22Rv1 (cell line): ENCODE results near the gene DELE1.

Experiments
- H3K27ac ChIP-seq: fragments of 450-650 bp; 2 replicates; pipeline ENCODE4 v1.5.1; 2017
- ZFX ChIP-seq: fragments of 450-650 bp; IDR thresholded peaks from 2 replicates; pipeline ENCODE4 v1.6.1; 2017; ENCODE audit warnings: antibody characterized with exemption, borderline replicate concordance
- TF ChIP-seq, protein P1 (sequence below): fragments of 450-650 bp; IDR thresholded peaks from 2 replicates; pipeline ENCODE4 v1.5.1; 2017; ENCODE audit warnings: mild to moderate bottlenecking

Gene DELE1

DNA sequence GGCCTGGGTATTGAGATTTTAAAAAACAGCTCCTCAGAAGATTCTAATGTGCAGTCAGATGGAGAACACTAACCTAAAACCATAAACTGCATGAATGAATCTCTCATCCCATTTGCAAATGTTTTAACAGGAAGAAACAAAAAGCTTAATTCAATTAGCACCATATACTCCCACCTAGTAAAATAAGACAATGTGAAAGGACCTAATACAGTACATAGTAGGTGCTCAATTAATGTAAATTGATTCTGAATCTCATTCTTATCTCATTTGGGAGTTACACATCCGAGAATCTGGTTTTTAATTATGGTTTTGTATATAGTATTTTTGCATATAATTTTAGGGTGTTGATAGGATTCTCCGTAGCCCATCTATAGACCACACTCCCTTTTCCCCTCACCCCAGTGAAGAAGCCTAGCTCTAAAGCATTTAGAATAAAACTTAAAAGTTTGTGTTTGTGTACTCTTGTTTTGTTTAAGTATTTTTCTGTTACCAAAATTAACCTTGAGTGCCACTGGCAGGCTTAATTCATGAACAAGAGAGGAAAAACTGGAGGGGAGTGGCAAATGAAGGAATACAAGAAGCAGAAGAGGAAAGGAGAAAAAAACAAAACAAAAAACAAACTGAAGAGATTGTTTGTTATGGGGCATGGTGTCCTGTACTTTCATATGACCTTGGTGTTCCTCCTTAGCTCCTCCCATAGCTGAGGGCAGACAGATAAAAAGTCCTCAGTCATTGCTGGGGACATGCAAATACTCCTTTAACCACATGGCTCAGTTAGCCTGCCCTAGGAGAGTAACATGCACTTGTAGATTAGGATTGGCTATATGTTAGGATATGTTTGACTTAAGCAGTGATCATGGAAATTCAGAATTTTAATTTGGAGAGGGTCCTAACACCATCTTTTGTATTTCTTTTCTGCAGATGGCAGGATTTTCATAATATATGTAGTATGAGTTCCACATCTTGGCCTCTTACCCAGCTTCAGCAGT lies 46.4 kb downstream of the DELE1 start:
- no peak for TF ChIP-seq ZFX
- TF ChIP-seq, protein P1, sequence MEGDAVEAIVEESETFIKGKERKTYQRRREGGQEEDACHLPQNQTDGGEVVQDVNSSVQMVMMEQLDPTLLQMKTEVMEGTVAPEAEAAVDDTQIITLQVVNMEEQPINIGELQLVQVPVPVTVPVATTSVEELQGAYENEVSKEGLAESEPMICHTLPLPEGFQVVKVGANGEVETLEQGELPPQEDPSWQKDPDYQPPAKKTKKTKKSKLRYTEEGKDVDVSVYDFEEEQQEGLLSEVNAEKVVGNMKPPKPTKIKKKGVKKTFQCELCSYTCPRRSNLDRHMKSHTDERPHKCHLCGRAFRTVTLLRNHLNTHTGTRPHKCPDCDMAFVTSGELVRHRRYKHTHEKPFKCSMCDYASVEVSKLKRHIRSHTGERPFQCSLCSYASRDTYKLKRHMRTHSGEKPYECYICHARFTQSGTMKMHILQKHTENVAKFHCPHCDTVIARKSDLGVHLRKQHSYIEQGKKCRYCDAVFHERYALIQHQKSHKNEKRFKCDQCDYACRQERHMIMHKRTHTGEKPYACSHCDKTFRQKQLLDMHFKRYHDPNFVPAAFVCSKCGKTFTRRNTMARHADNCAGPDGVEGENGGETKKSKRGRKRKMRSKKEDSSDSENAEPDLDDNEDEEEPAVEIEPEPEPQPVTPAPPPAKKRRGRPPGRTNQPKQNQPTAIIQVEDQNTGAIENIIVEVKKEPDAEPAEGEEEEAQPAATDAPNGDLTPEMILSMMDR = no peak
- peak overlapping the region; percentile 75 for H3K27ac ChIP-seq

- TF ChIP-seq, protein P1 = no peak
- no peak for TF ChIP-seq ZFX
- no peak overlapping the region for H3K27ac ChIP-seq
These were observed 50.4 kb downstream of the DELE1 start for GRCh38 chr5:141973871-141974595.

DNA sequence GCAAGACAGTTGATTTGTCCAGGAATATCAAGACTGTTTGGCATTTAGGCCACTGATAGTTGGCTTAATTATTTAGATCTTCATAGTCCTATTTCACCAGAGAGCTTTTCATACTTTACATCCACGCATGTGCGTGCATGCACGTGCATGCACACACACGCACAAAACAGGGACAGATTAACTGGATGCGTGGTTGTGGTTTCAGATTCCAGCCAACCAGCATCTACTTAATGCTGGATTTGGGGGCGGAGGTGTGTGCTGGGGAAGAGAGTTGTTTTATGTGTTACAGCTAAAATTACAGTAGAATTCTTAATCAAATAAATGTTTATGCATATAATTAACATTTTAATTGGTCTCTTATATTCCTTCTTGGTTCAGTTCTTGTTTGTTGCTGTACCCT lies 52.5 kb downstream of the DELE1 start:
- H3K27ac ChIP-seq = no peak overlapping the region
- TF ChIP-seq ZFX = no peak
- TF ChIP-seq, protein P1 = no peak

DNA sequence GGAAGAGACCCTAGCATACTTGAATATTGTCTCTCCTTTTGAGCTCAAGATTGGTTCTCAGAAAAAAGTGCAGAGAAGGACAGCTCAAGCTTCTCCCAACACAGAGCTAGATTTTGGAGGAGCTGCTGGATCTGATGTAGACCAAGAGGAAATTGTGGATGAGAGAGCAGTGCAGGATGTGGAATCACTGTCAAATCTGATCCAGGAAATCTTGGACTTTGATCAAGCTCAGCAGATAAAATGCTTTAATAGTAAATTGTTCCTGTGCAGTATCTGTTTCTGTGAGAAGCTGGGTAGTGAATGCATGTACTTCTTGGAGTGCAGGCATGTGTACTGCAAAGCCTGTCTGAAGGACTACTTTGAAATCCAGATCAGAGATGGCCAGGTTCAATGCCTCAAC lies 54.7 kb downstream of the DELE1 start:
- H3K27ac ChIP-seq = no peak overlapping the region
- no peak for TF ChIP-seq ZFX

- H3K27ac ChIP-seq = no peak overlapping the region
- TF ChIP-seq, protein P1 = no peak
- no peak for TF ChIP-seq ZFX
These were observed 59.0 kb downstream of the DELE1 start for GRCh38 chr5:141982626-141983025.

DNA sequence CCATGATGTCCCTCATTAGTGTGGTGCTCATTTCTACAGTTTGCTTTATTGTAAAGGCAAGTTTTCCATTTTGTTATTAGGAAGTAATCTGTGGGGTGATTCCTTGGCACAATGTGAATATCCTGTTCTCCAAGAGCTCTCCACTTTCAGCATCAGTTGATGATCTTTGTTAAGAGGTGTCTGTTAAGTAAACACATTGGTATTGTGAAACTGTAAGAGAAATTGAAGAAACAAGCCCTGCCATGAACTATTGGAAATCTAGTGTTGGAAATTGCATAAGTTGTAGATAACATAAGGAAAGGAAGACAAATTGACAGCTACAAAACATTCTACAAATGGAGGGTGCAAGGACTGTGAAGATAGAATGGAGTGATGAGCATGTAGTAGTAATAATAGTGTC lies 62.4 kb downstream of the DELE1 start:
- no peak overlapping the region for H3K27ac ChIP-seq
- TF ChIP-seq ZFX = no peak
- TF ChIP-seq, protein P1 = no peak

DNA sequence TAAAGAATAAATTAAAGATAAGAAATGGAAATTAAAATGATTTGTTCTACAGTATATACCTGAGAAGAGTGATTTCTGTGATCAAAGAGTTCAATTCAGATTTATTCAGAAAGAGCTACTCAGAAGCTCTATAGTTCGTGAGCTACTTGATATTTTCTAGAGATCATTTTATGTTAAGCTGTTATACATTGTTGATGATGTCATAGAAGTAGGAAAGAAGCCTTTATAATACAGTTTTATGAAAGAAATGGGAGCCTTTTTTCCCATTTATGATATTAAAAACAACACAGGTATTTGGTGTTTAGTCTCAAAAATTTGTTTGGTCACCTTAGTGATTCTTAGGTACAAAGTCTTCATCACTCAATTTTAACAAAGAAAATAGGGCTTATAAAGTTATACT lies 66.0 kb downstream of the DELE1 start:
- no peak overlapping the region for H3K27ac ChIP-seq
- TF ChIP-seq, protein P1 = no peak
- no peak for TF ChIP-seq ZFX
